IPS-NIHi7 (cell line): ENCODE measurements around the gene NRG3.

Experiments used
- DNase-seq: peaks from one replicate; pipeline ENCODE4 v3.0.0; 2012; ENCODE audit warnings: mixed read lengths; ENCODE audit errors: extremely low spot score

The NRG3 gene

DNA sequence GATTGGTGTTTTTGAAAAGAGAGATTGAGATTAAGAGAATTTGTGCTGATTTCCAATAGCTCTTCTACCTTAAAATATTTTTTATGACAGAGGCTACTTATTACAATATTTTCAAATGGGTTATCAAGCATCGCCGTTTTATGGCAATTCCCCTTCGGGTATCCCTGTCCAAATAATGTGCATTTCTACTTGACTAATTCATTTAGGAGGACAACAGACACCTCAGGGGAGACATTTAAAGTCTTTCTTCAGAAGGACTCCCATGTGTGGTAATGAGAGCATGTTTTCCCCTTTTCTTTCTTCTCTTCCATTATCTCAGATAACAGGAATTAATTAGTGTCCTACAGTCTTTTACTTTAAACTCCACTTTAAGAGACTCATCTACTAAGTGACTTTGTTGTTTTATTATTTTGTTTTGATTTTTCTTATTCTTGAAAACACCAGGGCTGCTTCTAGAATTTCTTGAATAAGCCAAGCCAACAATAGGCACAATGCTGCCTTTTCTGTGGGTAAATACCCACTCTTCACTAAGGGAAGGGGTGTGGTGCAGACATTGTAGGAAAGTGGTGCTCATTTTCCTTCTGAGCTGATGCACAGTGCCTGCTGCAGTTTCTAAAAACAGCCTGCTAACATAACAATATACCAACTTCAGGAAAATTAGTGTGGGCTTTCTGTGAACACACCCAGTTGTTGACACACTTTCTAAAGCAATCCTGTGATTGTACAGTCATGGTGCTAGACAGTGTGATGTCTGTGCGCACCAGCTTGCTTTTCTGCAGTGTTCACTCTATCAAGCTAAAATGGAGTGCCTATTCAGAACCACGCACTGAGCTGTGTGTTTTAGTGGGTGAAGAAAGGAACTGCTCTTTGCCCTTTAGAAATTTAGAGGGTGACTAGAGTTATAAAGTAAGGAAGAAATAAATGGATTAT is 597.7 kb downstream of the NRG3 start:
- DNase-seq, result no peak

DNA sequence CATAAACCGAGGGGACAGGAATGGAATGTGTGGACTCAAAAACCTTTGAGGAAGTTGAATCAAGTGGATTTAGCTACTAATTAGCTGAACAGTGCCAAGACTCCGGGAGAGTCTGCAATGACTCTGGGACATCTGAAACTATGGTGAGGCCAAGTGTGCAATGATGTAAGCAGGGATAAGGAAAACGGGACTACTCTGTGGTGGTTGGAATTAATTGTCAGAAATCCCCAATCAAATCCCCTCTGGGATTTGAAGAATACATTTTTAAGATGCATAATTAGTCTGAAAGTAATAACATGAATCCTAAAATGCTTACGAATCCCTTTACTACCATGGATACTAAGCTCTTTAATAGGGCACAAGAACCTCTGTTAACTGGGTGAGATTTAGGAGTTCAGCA is 602.8 kb downstream of the NRG3 start:
- no peak for DNase-seq

GRCh38 chr10:82492647-82493046 is 617.7 kb downstream of the NRG3 start:
- DNase-seq, result no peak

DNA sequence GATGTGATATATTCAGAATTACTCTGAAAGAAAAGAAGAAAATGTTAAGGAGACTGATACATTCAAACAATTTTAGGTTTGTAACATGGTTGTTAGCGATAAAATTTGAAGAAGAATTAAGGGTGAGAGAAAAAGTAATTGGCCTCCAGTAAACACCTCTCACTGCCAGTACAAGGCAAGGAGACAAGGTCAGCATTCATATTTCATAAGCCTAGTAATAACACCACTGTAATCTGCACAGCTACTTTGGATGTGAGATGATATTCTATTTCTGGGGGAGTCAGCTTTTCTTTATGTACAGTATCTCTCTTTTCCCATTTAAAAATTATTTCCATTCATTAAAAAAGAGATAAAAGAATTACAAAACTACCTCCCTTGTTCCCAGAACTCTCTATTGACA is 621.1 kb downstream of the NRG3 start:
- no peak for DNase-seq

GRCh38 chr10:82497439-82497838 is 622.4 kb downstream of the NRG3 start:
- DNase-seq, result no peak

- DNase-seq, result no peak
Observed at GRCh38 chr10:82498976-82499375, 624.0 kb downstream of the NRG3 start.

GRCh38 chr10:82505009-82505408 is 630.0 kb downstream of the NRG3 start:
- no peak for DNase-seq

GRCh38 chr10:82506680-82507376 is 631.8 kb downstream of the NRG3 start:
- DNase-seq, result no peak

GRCh38 chr10:82515256-82515655 is 640.3 kb downstream of the NRG3 start:
- DNase-seq, result no peak

DNA sequence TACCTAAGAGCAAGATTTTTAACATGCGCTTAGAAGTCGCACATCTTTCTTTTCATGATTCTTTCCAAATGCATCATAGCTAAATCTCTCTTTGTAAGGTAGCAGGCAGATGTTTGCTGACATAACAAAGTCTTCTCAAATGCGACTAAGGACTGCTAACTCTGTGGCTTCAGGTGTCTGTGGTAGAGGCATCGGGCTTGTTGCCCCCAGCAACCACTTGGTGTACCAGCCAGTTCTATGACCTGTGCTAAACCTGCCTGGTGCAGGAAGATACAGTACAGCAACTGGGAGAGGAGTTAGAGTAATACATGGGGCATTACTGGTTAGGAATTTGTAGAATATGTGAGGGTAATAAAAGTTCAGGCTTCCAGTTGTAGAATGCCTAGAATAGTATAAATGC is 654.1 kb downstream of the NRG3 start:
- DNase-seq, result no peak

DNA sequence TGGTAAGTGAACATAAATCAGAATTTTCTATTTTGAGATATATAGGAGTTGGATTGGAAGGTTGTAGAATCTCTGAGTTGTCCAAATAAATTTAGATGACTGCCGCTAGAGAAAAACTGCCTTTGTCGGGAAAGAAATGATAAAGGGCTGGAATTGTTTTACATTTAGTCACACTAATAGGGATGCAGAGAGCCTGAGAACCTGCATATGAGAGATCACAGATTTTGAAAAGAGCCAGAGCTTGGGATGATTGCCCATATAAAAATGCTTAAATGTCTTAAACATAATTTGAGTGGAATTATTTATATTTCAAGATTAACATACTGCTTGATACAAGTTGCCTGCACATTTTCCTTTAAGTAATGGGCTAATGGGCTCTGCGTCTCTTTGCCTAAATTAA is 660.5 kb downstream of the NRG3 start:
- DNase-seq, result no peak

GRCh38 chr10:82536668-82537067 is 661.7 kb downstream of the NRG3 start:
- no peak for DNase-seq

DNA sequence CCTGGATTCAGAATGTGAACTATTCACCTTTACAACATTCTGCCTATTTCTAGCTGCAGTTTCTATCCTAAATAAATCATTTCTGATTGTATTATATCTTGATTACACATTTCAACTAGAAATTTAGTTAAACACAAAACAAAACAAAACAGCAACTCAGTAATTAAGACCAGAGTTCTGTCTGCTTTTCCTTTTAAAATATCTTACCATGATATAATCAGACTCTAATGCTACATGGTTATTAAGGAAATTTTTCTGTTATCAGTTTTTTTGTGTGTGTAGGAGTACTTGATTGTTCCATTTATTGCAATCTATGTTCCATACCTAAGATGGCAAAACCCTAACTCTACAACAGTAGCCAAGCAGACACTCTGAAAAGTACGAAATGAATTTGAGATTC is 663.3 kb downstream of the NRG3 start:
- no peak for DNase-seq

DNA sequence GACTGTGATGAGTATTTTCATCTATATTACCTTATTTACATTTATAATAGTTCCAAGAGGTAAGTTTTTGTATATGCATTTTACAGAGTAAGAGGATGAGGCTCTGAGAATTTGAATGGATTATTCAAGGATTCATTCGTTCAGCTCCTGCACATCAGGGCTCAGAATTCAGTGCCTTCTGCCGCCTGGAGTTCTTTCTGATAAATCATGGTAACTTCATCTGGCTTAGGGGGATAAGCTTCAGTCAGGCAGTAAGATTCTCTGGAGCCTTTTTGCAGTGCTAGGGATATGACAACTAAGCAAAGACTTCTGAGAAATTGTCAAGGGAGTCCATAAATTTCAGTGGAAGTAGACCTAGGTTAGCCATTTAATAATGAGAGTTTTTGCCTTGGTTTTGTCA is 668.6 kb downstream of the NRG3 start:
- no peak for DNase-seq

- no peak for DNase-seq
Observed at GRCh38 chr10:82544377-82544776, 669.4 kb downstream of the NRG3 start.

- no peak for DNase-seq
Observed at GRCh38 chr10:82551506-82551905, 676.5 kb downstream of the NRG3 start.

DNA sequence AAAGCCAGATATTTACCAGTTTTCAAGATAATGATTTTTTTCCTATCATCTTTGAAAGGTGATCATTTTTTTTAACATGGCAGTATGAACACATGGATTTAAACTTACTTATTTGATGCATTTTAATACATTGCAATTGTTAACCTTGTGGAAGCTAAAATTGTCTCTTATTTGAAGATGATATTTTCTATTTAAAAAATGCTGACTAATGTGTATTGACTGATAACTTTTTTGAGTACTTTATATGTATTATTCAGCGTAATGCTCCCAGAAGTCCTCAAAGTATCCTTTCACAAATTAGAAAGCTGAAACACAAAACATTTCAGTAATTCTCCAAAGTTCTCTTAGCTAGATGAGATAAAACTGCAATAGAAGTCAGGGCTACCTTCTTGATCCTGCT is 677.3 kb downstream of the NRG3 start:
- no peak for DNase-seq

GRCh38 chr10:82554381-82554780 is 679.4 kb downstream of the NRG3 start:
- DNase-seq, result no peak

DNA sequence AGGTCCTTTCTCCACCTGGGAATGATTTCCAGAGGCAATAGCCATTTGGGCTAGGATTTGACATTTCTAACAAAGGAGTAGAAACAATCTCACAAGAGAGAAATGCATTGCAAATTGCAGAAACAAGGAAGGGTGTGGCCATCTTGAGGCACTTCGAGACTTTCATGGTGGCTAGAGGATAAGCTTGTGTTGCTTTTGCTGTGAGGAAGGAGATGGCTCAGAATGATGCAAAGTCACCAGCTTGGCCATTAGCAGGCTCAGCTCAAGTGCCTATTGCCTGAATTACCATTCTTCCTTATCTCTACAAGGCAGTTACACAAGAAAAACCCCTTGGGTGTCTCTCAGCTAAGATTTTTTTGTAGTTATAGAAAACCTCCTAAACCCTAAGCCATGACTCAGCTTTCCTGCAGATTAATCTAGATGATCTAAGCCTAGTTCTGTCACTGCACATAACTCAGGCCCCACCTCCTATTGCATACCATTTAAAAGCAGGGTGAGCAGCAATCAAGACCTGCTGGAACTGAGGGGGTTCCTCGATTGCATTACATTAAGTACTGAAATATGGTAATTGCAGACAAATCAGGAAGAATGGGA is 683.1 kb downstream of the NRG3 start:
- DNase-seq, result no peak

DNA sequence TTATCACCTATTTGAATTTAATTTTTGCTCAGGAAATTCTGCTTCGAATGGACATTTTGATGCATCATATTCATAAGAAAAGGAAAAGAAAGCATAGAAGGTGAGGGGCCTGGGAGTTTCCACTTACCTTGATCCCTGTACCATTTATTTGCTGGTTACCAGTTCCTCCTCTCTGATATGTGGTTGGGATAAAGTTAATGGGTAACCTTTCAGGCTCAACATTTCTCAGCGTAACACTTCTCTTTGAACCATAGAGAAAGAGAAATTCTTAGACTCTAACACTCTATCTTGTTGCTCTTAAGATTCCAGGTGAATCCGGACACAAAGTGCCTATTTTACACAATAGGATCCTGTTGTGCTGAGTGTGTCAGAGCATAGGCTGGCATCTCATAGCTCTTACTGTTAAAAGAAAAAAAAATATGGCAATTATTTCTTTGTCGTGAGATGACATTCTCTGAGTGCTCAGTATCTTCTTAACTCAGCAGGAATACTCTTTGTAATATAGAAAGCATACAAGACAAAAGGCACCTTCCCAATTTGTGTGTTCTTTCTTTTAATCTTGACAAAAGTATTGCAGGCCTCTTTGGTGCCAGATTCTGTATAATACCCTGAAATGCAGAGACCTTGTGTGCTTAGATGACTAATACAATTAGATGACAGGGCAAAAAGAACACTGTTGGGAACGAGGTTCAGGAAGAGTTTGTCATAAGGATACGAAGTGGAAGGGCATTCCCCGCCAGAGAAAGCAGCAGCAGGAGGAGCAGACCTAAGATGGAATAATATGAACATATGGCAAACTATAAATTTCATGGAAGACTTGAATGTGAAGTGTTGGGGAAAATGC is 689.6 kb downstream of the NRG3 start:
- DNase-seq, result no peak

GRCh38 chr10:82565197-82565575 is 690.2 kb downstream of the NRG3 start:
- no peak for DNase-seq

GRCh38 chr10:82572744-82573143 is 697.8 kb downstream of the NRG3 start:
- DNase-seq, result no peak
